Right lobe of liver (tissue), 6 donors: ENCODE data around the gene ATG2A. TPM values are rescaled to one million over a fixed set of nuclear protein-coding genes. Genes with fewer than 3 reads are reported as not detected.

Experiments
- ATAC-seq, 4 donors: fragments of 200-7000 bp; cut with Tn5 transposase; one replicate each; pipeline ENCODE4 v1.9.1; 2020; ENCODE audit warnings: mild to moderate bottlenecking in 4 of 4, moderate library complexity in 4 of 4
- DNase-seq, 3 donors: peaks; one replicate each; pipeline ENCODE4 v3.0.0-alpha.2; 2020
- H3K27ac ChIP-seq, 3 donors: fragments of 200-600 bp; one replicate each; pipeline ENCODE4 v1.8.0; 2022
- H3K27me3 ChIP-seq, 2 donors: fragments of 200-600 bp; one replicate each; pipeline ENCODE4 v1.8.0; 2022
- H3K36me3 ChIP-seq, 4 donors: fragments of 200-600 bp; sonication (generic) in 1 of 4; one replicate each; pipeline versions ENCODE4 v1.5.1 to v1.8.0; 2017 to 2022; ENCODE audit warnings: control low read depth in 1 of 4
- H3K4me1 ChIP-seq, 4 donors: fragments of 200-600 bp; sonication (generic) in 1 of 4; one replicate each; pipeline versions ENCODE4 v1.5.1 to v1.8.0; 2017 to 2022; ENCODE audit warnings: control low read depth in 1 of 4
- H3K4me3 ChIP-seq, 3 donors: fragments of 200-600 bp; one replicate each; pipeline ENCODE4 v1.8.0; 2022
- H3K9me3 ChIP-seq, 4 donors: fragments of 200-600 bp; sonication (generic) in 1 of 4; one replicate each; pipeline versions ENCODE4 v1.5.1 to v1.8.0; 2017 to 2022; ENCODE audit warnings: control low read depth in 1 of 4
- POLR2A ChIP-seq: fragments of 450-650 bp; IDR thresholded peaks from one replicate; pipeline ENCODE4 v1.6.1; 2017; ENCODE audit warnings: antibody characterized with exemption, mild to moderate bottlenecking
- WGBS: methylation state at CpG from one replicate; pipeline ENCODE4 v1.1.6; 2018; ENCODE audit warnings: low coverage, low lambda C conversion rate; ENCODE audit not compliant: insufficient coverage; ENCODE audit errors: missing lambda C conversion rate; 5-methylcytosine and 5-hydroxymethylcytosine counted together
- intact Hi-C, 2 donors: fragments of 100-400 bp; cut with DNase I; formaldehyde crosslinking; loops; one replicate each; pipeline versions ENCODE4 v1.11.2 to v1.14.1; 2022
- total RNA-seq, 6 experiments: library from RNA; depleted of rRNA in 2 of 6; stranded (reverse); fragments of >200 nt in 2 of 6; fragmentation: NEBNext Ultra II Directional in 3 of 6; extraction: Animal tissue kit (Norgen Biotek cat#: 25700) in 3 of 6; gene quantifications; one replicate each; pipeline versions ENCODE4 v1.1.0 to v1.2.4, GENCODE V29; 2016 to 2023
- TF ChIP-seq, protein P1 (sequence below), 4 donors: fragments of 200-600 bp in 3 of 4; fragments of 450-650 bp in 1 of 4; IDR thresholded peaks; one replicate each; pipeline versions ENCODE4 v1.5.1 to v1.8.0; 2016 to 2022; ENCODE audit warnings: antibody characterized with exemption in 4 of 4, mild to moderate bottlenecking in 2 of 4
- donor health status: DM: no; HTN: yes; CAD: no.
- donor health status: DM: no; HTN: no; CAD: no.
- donor health status: DM: no; HTN: no; CAD: no.
- donor health status: DM: no; HTN: yes; CAD: no.
- donor health status: DM: no; HTN: yes; CAD: no.

ATG2A gene
- total RNA-seq, 6 experiments from 2014 or later = 26.4 to 42.9 (median 32.2) TPM

DNA sequence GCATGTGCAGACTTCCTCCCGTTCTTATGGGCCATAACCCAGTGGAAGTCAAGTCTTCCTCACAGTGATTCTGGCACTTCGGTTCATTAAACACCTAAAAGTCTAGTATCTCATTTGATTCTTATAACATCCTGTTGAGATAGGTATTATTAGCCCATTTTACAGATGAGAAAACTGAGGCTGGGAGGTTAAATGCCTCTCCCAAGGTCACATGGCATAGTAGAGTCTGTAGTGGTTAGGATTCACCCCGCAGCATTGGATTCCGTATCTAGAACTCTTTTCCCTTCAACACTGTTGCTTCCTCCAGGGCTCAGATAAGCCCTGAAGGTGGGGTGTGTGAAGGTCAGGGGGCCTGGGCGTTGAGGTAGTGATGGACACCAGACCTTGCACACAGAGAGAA lies 15.3 kb upstream of the ATG2A start:
- H3K9me3 ChIP-seq = no peaks in the 10 kb centered on the region
- intact Hi-C loops = no loop called here
- no peak for TF ChIP-seq POLR2A
- TF ChIP-seq, protein P1, sequence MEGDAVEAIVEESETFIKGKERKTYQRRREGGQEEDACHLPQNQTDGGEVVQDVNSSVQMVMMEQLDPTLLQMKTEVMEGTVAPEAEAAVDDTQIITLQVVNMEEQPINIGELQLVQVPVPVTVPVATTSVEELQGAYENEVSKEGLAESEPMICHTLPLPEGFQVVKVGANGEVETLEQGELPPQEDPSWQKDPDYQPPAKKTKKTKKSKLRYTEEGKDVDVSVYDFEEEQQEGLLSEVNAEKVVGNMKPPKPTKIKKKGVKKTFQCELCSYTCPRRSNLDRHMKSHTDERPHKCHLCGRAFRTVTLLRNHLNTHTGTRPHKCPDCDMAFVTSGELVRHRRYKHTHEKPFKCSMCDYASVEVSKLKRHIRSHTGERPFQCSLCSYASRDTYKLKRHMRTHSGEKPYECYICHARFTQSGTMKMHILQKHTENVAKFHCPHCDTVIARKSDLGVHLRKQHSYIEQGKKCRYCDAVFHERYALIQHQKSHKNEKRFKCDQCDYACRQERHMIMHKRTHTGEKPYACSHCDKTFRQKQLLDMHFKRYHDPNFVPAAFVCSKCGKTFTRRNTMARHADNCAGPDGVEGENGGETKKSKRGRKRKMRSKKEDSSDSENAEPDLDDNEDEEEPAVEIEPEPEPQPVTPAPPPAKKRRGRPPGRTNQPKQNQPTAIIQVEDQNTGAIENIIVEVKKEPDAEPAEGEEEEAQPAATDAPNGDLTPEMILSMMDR (IDR thresholded peaks at IDR 0.05) = no peak
- H3K36me3 ChIP-seq = peaks cover 0 to 38% (median 11%) of the 10 kb centered on the region in 4 donors
- no peaks in the 10 kb centered on the region for H3K4me1 ChIP-seq
- H3K27me3 ChIP-seq = no peaks in the 10 kb centered on the region
- ATAC-seq (no peak), DNase-seq (no peak)
- 96% methylated on average over 4 of the region's 5 CpGs for WGBS
- H3K4me3 ChIP-seq = no peak overlapping the region
- no peak overlapping the region for H3K27ac ChIP-seq

DNA sequence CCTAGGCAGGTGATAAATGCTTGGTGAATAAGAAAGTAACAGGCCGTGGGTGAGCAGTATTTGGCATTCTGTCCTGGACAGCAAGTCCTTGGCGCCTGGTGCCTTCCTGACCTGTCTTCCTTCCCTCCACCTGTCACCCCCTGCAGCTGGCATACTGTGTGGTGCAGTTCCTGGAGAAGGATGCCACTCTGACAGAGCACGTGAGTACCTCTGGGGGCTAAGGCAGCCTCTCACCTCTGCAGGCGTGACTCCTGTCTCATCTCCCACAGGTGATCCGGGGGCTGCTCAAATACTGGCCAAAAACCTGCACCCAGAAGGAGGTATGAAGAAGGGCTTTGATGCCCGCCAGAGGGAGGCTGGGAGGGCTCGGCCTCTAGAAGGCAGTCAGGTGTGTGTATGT lies 14.3 kb upstream of the ATG2A start:
- intact Hi-C loops = no loop called here
- TF ChIP-seq, protein P1 (IDR thresholded peaks at IDR 0.05) = no peak
- TF ChIP-seq POLR2A = no peak
- Histone ChIP-seq H3K9me3 (no peaks in the 10 kb centered on the region), H3K27me3 (no peaks in the 10 kb centered on the region), H3K36me3 (peaks cover 0 to 38% (median 11%) of the 10 kb centered on the region in 4 donors), H3K27ac (no peak overlapping the region), H3K4me3 (no peak overlapping the region), H3K4me1 (no peaks in the 10 kb centered on the region)
- ATAC-seq (no peak), DNase-seq (no peak)
- 100% methylated on average over 1 of the region's 7 CpGs for WGBS

DNA sequence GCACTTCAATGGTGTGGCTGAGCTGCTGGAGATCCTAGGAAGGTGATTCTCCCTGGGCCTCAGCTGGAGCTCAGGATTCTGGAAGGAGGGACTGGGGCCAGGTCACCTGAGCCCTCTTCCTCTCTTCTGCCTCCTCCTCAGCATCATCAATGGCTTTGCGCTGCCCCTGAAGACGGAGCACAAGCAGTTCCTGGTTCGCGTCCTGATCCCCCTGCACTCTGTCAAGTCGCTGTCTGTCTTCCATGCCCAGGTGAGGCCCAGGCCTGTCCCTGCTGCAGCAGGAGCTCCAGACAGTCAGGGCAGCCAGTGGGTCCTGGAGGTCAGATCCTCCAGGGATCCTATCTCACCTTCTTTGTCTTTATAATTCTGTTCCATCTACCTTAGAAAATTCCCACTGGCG lies 13.3 kb upstream of the ATG2A start:
- Histone ChIP-seq H3K9me3 (no peaks in the 10 kb centered on the region), H3K36me3 (peaks cover 0 to 38% (median 11%) of the 10 kb centered on the region in 4 donors), H3K27ac (no peak overlapping the region), H3K27me3 (no peaks in the 10 kb centered on the region), H3K4me3 (no peak overlapping the region), H3K4me1 (peaks cover 0 to 3% (median 0%) of the 10 kb centered on the region in 4 donors)
- DNase-seq (no peak), ATAC-seq (no peak)
- WGBS = 100% methylated on average over 1 of the region's 6 CpGs
- intact Hi-C loops = no loop called here
- TF ChIP-seq POLR2A = no peak
- TF ChIP-seq, protein P1 (IDR thresholded peaks at IDR 0.05) = no peak

DNA sequence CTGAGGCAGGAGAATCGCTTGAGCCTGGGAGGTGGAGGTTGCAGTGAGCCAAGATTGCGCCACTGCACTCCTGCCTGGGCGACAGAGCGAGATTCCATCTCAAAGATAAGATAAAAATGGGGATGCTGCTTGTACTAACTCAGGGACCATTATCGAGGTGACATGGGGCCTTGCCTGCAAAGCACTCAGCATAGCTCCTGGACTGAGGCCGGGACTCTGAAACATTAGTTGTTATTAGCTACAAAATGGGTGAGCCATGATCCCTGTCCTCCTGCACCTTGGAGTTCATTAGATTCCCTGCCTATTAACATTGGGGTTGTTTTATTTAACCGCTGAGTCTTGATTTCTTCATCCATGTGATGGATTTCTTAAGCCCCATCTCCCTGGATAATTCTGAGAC lies 12.6 kb upstream of the ATG2A start:
- Histone ChIP-seq H3K9me3 (no peaks in the 10 kb centered on the region), H3K4me3 (no peak overlapping the region), H3K4me1 (peaks cover 0 to 7% (median 0%) of the 10 kb centered on the region in 4 donors), H3K36me3 (peaks cover 0 to 38% (median 11%) of the 10 kb centered on the region in 4 donors), H3K27me3 (no peaks in the 10 kb centered on the region), H3K27ac (no peak overlapping the region)
- no peak for TF ChIP-seq POLR2A
- TF ChIP-seq, protein P1 (IDR thresholded peaks at IDR 0.05) = no peak
- DNase-seq = no peak
- intact Hi-C loops = loop anchor here in 1 of 2 donors (10.0 kb wide), 1 partner anchor 55 kb away; no protein-coding TSS in a partner anchor
- ATAC-seq = no peak
- WGBS = 91% methylated on average over 5 of the region's 7 CpGs
